ENCODE data around the gene RAVER1. TPM values are rescaled to one million over a fixed set of nuclear protein-coding genes. Genes with fewer than 3 reads are reported as not detected.

The RAVER1 gene
- total and polyA plus RNA-seq, 9 of the 15 experiments (the other 6 are each of a cell fraction or from before 2014, with no cell fraction given): 0.06 to 113 (median 7.0) TPM

DNA sequence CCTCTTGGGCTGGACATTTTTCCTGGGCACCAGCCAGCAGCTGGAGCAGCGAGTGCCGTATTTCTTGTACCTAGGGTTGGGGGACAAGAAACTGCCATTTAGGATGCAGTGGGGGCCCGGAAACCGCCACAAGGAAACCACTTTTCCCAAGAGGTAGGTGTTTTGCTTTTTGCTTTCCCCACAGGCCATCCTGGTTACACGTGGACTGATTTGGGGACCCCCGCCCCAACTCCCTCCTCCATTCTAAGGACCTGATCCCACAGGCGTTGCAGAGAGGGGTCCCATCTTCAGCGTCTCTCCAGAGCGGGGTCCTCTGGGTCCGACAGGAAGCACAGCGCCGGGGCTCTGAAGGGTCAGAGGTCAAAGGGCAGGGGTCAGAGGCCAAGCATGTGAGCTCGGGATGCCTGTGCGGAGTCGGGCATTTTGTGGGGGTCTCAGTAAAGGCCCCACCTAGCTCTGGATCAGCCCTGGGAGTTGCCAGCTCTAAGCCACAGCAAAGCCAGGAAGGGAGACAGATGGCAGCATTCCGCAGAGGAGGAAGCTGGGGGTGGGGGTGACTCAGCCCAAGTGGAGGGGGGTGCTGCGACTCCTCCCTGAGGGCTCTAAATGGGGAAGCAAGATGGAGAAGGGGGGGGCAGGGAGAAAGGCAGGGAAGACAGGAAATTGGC is 28.1 kb downstream of the RAVER1 start (continued):
- TF ChIP-seq, protein P1, sequence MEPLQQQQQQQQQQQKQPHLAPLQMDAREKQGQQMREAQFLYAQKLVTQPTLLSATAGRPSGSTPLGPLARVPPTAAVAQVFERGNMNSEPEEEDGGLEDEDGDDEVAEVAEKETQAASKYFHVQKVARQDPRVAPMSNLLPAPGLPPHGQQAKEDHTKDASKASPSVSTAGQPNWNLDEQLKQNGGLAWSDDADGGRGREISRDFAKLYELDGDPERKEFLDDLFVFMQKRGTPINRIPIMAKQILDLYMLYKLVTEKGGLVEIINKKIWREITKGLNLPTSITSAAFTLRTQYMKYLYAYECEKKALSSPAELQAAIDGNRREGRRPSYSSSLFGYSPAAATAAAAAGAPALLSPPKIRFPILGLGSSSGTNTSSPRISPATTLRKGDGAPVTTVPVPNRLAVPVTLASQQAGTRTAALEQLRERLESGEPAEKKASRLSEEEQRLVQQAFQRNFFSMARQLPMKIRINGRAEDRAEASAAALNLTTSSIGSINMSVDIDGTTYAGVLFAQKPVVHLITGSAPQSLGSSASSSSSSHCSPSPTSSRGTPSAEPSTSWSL (CRISPR knock-in tag; IDR thresholded peaks at IDR 0.05; ENCODE audit: borderline replicate concordance): no peak
- TF ChIP-seq GABPB2 (CRISPR knock-in tag; conservative IDR thresholded peaks at IDR 0.05) (no peak), HIVEP1 (CRISPR knock-in tag; IDR thresholded peaks at IDR 0.05) (no peak), ARNT (IDR thresholded peaks at IDR 0.05) (peak in 1 of 2 experiments; percentile 76; a peak in 1 of 4 replicates), HOXB6 (CRISPR knock-in tag; IDR thresholded peaks at IDR 0.05; ENCODE audit: borderline replicate concordance) (no peak), ETV1 (tag; conservative IDR thresholded peaks at IDR 0.05; ENCODE audit: low read depth) (0 out of 2 replicates have a peak, but pooled peaks have one; percentile 13), GABPA (tag; conservative IDR thresholded peaks at IDR 0.05; ENCODE audit: low read depth) (no peak), MTA3 (IDR thresholded peaks at IDR 0.05; ENCODE audit: borderline replicate concordance) (0 out of 2 replicates have a peak, but pooled peaks have one; percentile 20), NBN (IDR thresholded peaks at IDR 0.05; ENCODE audit: low read depth) (0 out of 2 replicates have a peak, but pooled peaks have one; percentile 23), TSC22D4 (tag; IDR thresholded peaks at IDR 0.05) (no peak), CBFA2T2 (conservative IDR thresholded peaks at IDR 0.05) (no peak), ZNF444 (CRISPR knock-in tag; IDR thresholded peaks at IDR 0.05) (no peak), MAFG (tag; conservative IDR thresholded peaks at IDR 0.05) (no peak), SRSF1 (IDR thresholded peaks at IDR 0.05; ENCODE audit: low read depth, low read length) (no peak), YY1 (IDR thresholded peaks at IDR 0.05; ENCODE audit: borderline replicate concordance in 1 of 3, control insufficient read depth in 1 of 3, extremely low read depth in 1 of 3, insufficient read depth in 3 of 3, insufficient read length in 1 of 3, insufficient replicate concordance in 2 of 3, low read depth in 1 of 3, low read length in 2 of 3) (peak in 1 of 3 experiments; percentile 65), KAT8 (IDR thresholded peaks at IDR 0.05; ENCODE audit: low read depth) (no peak), ILK (tag; IDR thresholded peaks at IDR 0.05; ENCODE audit: borderline replicate concordance, low read depth) (no peak)
- TF ChIP-seq, protein P2, sequence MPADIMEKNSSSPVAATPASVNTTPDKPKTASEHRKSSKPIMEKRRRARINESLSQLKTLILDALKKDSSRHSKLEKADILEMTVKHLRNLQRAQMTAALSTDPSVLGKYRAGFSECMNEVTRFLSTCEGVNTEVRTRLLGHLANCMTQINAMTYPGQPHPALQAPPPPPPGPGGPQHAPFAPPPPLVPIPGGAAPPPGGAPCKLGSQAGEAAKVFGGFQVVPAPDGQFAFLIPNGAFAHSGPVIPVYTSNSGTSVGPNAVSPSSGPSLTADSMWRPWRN (IDR thresholded peaks at IDR 0.05; ENCODE audit: low read depth): no peak
- TF ChIP-seq, protein P3, sequence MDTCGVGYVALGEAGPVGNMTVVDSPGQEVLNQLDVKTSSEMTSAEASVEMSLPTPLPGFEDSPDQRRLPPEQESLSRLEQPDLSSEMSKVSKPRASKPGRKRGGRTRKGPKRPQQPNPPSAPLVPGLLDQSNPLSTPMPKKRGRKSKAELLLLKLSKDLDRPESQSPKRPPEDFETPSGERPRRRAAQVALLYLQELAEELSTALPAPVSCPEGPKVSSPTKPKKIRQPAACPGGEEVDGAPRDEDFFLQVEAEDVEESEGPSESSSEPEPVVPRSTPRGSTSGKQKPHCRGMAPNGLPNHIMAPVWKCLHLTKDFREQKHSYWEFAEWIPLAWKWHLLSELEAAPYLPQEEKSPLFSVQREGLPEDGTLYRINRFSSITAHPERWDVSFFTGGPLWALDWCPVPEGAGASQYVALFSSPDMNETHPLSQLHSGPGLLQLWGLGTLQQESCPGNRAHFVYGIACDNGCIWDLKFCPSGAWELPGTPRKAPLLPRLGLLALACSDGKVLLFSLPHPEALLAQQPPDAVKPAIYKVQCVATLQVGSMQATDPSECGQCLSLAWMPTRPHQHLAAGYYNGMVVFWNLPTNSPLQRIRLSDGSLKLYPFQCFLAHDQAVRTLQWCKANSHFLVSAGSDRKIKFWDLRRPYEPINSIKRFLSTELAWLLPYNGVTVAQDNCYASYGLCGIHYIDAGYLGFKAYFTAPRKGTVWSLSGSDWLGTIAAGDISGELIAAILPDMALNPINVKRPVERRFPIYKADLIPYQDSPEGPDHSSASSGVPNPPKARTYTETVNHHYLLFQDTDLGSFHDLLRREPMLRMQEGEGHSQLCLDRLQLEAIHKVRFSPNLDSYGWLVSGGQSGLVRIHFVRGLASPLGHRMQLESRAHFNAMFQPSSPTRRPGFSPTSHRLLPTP (IDR thresholded peaks at IDR 0.05; ENCODE audit: borderline replicate concordance, extremely low read depth, insufficient read length): no peak
- TF ChIP-seq, protein P4, sequence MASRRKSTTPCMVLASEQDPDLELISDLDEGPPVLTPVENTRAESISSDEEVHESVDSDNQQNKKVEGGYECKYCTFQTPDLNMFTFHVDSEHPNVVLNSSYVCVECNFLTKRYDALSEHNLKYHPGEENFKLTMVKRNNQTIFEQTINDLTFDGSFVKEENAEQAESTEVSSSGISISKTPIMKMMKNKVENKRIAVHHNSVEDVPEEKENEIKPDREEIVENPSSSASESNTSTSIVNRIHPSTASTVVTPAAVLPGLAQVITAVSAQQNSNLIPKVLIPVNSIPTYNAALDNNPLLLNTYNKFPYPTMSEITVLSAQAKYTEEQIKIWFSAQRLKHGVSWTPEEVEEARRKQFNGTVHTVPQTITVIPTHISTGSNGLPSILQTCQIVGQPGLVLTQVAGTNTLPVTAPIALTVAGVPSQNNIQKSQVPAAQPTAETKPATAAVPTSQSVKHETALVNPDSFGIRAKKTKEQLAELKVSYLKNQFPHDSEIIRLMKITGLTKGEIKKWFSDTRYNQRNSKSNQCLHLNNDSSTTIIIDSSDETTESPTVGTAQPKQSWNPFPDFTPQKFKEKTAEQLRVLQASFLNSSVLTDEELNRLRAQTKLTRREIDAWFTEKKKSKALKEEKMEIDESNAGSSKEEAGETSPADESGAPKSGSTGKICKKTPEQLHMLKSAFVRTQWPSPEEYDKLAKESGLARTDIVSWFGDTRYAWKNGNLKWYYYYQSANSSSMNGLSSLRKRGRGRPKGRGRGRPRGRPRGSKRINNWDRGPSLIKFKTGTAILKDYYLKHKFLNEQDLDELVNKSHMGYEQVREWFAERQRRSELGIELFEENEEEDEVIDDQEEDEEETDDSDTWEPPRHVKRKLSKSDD (conservative IDR thresholded peaks at IDR 0.05; ENCODE audit: low read length): no peak

Measured in K562 (cell line).